ENCODE results near the gene SLC44A3.

The SLC44A3 gene

DNA sequence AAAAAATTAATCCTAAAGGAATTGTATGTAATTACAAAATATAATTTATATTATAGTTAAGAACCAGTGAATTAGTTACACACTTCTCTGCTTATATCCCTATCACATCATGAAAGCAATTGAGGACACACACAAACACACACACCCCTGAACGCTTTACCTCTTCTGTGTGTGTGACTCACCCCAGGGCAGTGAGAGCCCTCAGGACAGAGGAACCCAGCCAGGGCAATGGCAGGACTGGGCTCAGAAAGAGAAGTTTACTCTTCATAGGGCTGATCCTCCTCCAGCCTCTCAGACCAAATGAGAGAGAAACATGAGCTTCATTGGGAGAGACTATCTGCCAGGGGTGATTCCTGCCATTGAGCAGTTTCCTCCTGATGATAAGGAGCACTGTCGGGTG, 38.1 kb downstream of the SLC44A3 start:
- TF ChIP-seq, protein P1, sequence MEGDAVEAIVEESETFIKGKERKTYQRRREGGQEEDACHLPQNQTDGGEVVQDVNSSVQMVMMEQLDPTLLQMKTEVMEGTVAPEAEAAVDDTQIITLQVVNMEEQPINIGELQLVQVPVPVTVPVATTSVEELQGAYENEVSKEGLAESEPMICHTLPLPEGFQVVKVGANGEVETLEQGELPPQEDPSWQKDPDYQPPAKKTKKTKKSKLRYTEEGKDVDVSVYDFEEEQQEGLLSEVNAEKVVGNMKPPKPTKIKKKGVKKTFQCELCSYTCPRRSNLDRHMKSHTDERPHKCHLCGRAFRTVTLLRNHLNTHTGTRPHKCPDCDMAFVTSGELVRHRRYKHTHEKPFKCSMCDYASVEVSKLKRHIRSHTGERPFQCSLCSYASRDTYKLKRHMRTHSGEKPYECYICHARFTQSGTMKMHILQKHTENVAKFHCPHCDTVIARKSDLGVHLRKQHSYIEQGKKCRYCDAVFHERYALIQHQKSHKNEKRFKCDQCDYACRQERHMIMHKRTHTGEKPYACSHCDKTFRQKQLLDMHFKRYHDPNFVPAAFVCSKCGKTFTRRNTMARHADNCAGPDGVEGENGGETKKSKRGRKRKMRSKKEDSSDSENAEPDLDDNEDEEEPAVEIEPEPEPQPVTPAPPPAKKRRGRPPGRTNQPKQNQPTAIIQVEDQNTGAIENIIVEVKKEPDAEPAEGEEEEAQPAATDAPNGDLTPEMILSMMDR (conservative IDR thresholded peaks at IDR 0.05; ENCODE audit: low read depth): no peak
- no peak overlapping the region for H3K27ac ChIP-seq
- ChIA-PET POLR2A (ENCODE audit: low non-redundant PET) (no interaction called here), CTCF (interaction anchor here (0.6 kb wide), 1 partner anchor 22 kb away, joined by 4 read pairs; no protein-coding TSS in a partner anchor)
- peak; percentile 13 for DNase-seq (ENCODE audit: low spot score)

DNA sequence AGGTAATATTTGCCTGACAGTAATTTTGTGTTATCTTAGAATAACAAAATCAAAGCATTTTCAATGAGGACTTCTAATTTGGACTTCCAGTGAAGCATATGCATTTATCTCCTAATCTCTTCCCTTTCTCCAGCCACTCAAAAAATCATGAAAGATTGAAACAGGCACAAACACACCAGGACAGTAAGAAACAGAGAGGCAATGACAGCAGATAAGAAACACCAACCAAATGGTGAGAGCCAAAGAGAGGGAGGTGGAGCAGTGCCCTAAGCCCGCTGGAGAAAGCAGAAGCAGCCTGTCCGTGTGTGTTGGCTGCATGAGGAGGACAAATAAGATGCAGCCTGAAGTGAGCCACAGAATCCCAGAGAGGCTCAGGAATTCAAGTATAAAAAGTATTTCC, 39.0 kb downstream of the SLC44A3 start:
- no peak overlapping the region for H3K27ac ChIP-seq
- no peak for DNase-seq (ENCODE audit: low spot score)
- ChIA-PET POLR2A (ENCODE audit: low non-redundant PET) (no interaction called here), CTCF (interaction anchor here (1.9 kb wide), 1 partner anchor 184 kb away, joined by 7 read pairs; no protein-coding TSS in a partner anchor)
- TF ChIP-seq, protein P1 (conservative IDR thresholded peaks at IDR 0.05; ENCODE audit: low read depth): no peak

DNA sequence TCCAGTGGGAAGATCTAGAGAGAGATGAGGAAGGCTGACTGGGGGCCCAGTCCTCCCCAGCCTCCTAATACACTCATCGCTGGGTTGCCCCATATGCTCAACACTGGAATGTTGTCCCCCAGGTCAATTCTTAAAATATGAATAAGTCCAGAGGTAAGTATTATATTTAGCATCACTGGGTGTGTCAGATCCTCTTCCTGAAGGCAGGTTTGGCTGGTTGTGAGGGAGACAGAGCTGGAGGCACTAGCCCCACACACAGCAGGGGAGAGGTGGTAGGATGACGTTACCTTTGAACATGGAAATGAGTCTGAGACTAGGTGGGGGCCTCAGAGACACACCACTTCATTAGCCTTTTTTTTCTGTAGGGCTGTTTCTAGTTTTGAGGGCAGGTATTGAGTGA, 42.6 kb downstream of the SLC44A3 start:
- DNase-seq (ENCODE audit: low spot score): peak; percentile 62
- CTCF ChIA-PET: interaction anchor here (0.6 to 1.8 kb wide), 3 partner anchors 46 to 227 kb away, joined by 3 to 8 read pairs (median 4); no protein-coding TSS in a partner anchor
- POLR2A ChIA-PET (ENCODE audit: low non-redundant PET): no interaction called here
- TF ChIP-seq, protein P1 (conservative IDR thresholded peaks at IDR 0.05; ENCODE audit: low read depth): no peak
- peak overlapping the region; percentile 83 for H3K27ac ChIP-seq

DNA sequence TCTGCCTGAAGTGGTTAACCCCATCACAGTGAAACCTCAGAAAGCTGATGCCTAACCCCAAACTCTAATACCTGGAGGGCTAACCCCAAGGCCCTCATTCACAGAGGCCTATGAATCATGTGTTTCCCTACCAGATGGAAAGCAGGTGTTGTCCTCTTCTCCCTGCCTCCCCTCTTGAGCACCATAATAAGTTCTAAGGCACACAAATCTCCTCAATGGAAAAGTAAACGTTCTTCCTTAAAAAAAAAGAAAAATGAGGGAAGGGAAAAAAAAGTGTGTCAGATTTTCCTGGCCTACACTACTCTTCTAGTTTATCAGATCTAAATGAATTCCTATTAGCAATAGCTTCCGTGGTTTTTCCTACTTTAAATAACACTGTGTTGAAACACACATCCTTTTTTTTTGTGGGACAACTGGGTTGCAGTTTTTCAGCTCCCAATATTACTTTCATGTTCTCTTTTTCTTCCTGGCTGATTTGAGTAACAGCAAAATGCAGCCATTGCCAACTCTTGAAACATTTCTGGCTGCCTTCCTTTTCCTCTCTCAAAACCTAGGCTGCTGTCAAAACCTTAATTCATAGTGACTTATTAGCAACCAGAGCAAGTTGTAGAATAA, 43.2 kb downstream of the SLC44A3 start:
- H3K27ac ChIP-seq: peak overlapping the region; percentile 83
- TF ChIP-seq, protein P1 (conservative IDR thresholded peaks at IDR 0.05; ENCODE audit: low read depth): no peak
- POLR2A ChIA-PET (ENCODE audit: low non-redundant PET): no interaction called here
- CTCF ChIA-PET: interaction anchor here (0.6 to 1.8 kb wide), 5 partner anchors 62 to 316 kb away, joined by 3 to 8 read pairs (median 3); no protein-coding TSS in a partner anchor
- peak; percentile 33 for DNase-seq (ENCODE audit: low spot score)

DNA sequence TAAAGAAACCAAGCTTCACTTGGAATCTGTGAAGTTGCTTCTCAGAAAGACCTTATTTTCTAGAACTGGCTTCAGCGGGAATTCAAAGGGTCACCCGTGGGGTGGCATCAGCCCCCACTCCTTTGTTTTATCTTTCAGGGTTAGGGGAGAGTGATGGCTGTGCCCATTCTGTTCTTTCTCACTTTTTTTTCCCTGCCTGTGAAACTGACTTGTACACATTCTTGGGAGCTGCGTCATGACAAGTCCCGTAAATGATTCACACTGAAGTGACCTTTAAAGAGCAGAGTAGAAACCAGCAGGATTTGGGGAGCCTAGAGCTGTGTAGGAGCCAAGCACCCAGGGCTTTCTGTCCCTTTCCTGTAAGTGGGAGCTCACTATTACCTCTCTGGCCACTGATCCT, 43.8 kb downstream of the SLC44A3 start:
- TF ChIP-seq, protein P1 (conservative IDR thresholded peaks at IDR 0.05; ENCODE audit: low read depth): no peak
- ChIA-PET CTCF (interaction anchor here (0.8 to 1.1 kb wide), 3 partner anchors 62 to 316 kb away, joined by 3 read pairs; no protein-coding TSS in a partner anchor), POLR2A (ENCODE audit: low non-redundant PET) (no interaction called here)
- H3K27ac ChIP-seq: peak overlapping the region; percentile 44; the same call in 1 of the 2 replicates
- DNase-seq (ENCODE audit: low spot score): peak; percentile 80

DNA sequence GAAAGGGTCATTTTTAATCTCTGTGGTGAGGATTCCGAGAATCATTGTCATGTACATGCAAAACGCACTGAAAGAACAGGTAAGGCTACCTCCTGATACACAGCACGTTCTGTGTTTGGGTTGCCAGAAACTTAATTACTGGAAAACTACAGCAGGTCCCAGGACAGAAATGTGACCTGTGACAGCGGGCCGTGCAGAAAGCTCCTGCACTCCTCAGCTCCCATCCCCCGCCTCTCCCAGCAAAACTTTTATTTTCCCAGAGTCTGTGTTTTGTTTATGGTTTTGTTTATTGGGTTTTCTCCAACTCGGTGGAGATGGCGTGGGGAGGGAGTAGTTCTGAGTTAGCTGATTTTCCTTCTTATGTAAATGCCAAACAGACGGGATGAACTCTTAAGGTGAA, 44.7 kb downstream of the SLC44A3 start:
- DNase-seq (ENCODE audit: low spot score): no peak

More for the DNA sequence above, 44.7 kb downstream of the SLC44A3 start:
- TF ChIP-seq, protein P1 (conservative IDR thresholded peaks at IDR 0.05; ENCODE audit: low read depth): no peak
- POLR2A ChIA-PET (ENCODE audit: low non-redundant PET): no interaction called here
- CTCF ChIA-PET: no interaction called here
- no peak overlapping the region for H3K27ac ChIP-seq
